GM19467 (cell line): Measurements from ENCODE around the gene GGT5.

Experiments
- ATAC-seq: cut with Tn5 transposase; IDR thresholded peaks from one replicate; pipeline ENCODE4 v1.9.1; 2021; ENCODE audit warnings: mild to moderate bottlenecking, moderate library complexity; ENCODE audit not compliant: unreplicated experiment

GGT5 gene

GRCh38 chr22:24171822-24172221 is 73.1 kb downstream of the GGT5 start:
- no peak for ATAC-seq

- ATAC-seq = no peak
Measured at GRCh38 chr22:24170632-24171031, 74.2 kb downstream of the GGT5 start.

GRCh38 chr22:24170188-24170587 is 74.7 kb downstream of the GGT5 start:
- ATAC-seq = no peak
